Kasumi-1 (cell line): ENCODE measurements around the gene HRH2.
A peak's percentile ranks its signal among the peaks of the same experiment; 100 is the strongest.
"Not testable (repeated sequence)": the region's sequence is repeated elsewhere in the genome, so short reads cannot be mapped to it uniquely, and the experiment has no call there.

Experiments
- DNase-seq, 2 experiments: peaks; one replicate each; lab custom pipeline; 2025; lab: John Stamatoyannopoulos, UW

The HRH2 gene

GRCh38 chr5:175713930-175714329 lies 56.1 kb downstream of the HRH2 start:
- DNase-seq, result no peak

GRCh38 chr5:175714479-175715085 lies 56.7 kb downstream of the HRH2 start:
- no peak for DNase-seq

- DNase-seq, result no peak
These were observed 58.0 kb downstream of the HRH2 start for GRCh38 chr5:175715627-175716522.

- no peak for DNase-seq
These were observed 60.0 kb downstream of the HRH2 start for GRCh38 chr5:175717837-175718236.

GRCh38 chr5:175718401-175719108 lies 60.7 kb downstream of the HRH2 start:
- DNase-seq, result peak; percentile 65 to 66

- DNase-seq, result not testable (repeated sequence)
These were observed 61.2 kb downstream of the HRH2 start for GRCh38 chr5:175719109-175719432.

GRCh38 chr5:175724314-175725275 lies 66.7 kb downstream of the HRH2 start:
- no peak for DNase-seq

GRCh38 chr5:175728316-175728715 lies 70.4 kb downstream of the HRH2 start:
- DNase-seq, result no peak

- DNase-seq, result no peak
These were observed 71.3 kb downstream of the HRH2 start for GRCh38 chr5:175728885-175729828.

GRCh38 chr5:175729829-175730277 lies 72.0 kb downstream of the HRH2 start:
- DNase-seq, result peak; percentile 80 to 86

- no peak for DNase-seq
These were observed 73.3 kb downstream of the HRH2 start for GRCh38 chr5:175731172-175731571.

- DNase-seq, result no peak
These were observed 74.0 kb downstream of the HRH2 start for GRCh38 chr5:175731756-175732465.

- no peak for DNase-seq
These were observed 75.1 kb downstream of the HRH2 start for GRCh38 chr5:175733017-175733416.

GRCh38 chr5:175734016-175734415 lies 76.1 kb downstream of the HRH2 start:
- no peak for DNase-seq

- no peak for DNase-seq
These were observed 76.6 kb downstream of the HRH2 start for GRCh38 chr5:175734501-175734900.

- DNase-seq, result no peak
These were observed 77.8 kb downstream of the HRH2 start for GRCh38 chr5:175735701-175736100.

- DNase-seq, result no peak
These were observed 78.8 kb downstream of the HRH2 start for GRCh38 chr5:175736652-175737051.

GRCh38 chr5:175737481-175737880 lies 79.6 kb downstream of the HRH2 start:
- DNase-seq, result no peak

- no peak for DNase-seq
These were observed 80.3 kb downstream of the HRH2 start for GRCh38 chr5:175738126-175738525.

- DNase-seq, result no peak
These were observed 80.8 kb downstream of the HRH2 start for GRCh38 chr5:175738602-175739133.
